ENCODE measurements around the gene PRR27.

Gene PRR27

GRCh38 chr4:70181864-70182263 is 27.8 kb downstream of the PRR27 start:
- no peak for TF ChIP-seq GABPA (IDR thresholded peaks at IDR 0.05; ENCODE audit: low read depth)
- no peak for TF ChIP-seq REST (IDR thresholded peaks at IDR 0.05; ENCODE audit: insufficient replicate concordance, low read depth)
- no peak for TF ChIP-seq POLR2AphosphoS5 (IDR thresholded peaks at IDR 0.05; ENCODE audit: low read depth)
- no peak for TF ChIP-seq CTCF (IDR thresholded peaks at IDR 0.05; ENCODE audit: insufficient read depth, low read length)
- TF ChIP-seq SPI1 (IDR thresholded peaks at IDR 0.05; ENCODE audit: borderline replicate concordance, low read depth), result no peak
- no peak overlapping the region for H3K4me3 ChIP-seq (replicated peaks; ENCODE audit: insufficient read depth, low read length)

GRCh38 chr4:70182517-70183167 is 28.6 kb downstream of the PRR27 start:
- TF ChIP-seq GABPA (IDR thresholded peaks at IDR 0.05; ENCODE audit: low read depth), result no peak
- TF ChIP-seq REST (IDR thresholded peaks at IDR 0.05; ENCODE audit: insufficient replicate concordance, low read depth), result no peak
- TF ChIP-seq SPI1 (IDR thresholded peaks at IDR 0.05; ENCODE audit: borderline replicate concordance, low read depth), result no peak
- Histone ChIP-seq H3K27me3 (ENCODE audit: insufficient read depth, poor library complexity, severe bottlenecking) (no peaks in the 10 kb centered on the region), H3K4me3 (replicated peaks; ENCODE audit: insufficient read depth, low read length) (no peak overlapping the region), H3K27ac (replicated peaks) (no peak overlapping the region)
- DNase-seq (ENCODE audit: low read depth in 1 of 2, low spot score in 1 of 2), result no peak

More at GRCh38 chr4:70181864-70182263, 27.8 kb downstream of the PRR27 start:
- no peak for DNase-seq (ENCODE audit: low read depth in 1 of 2, low spot score in 1 of 2)
- Histone ChIP-seq H3K27me3 (ENCODE audit: insufficient read depth, poor library complexity, severe bottlenecking) (no peaks in the 10 kb centered on the region), H3K27ac (replicated peaks) (no peak overlapping the region)

- DNase-seq (ENCODE audit: low read depth in 1 of 2, low spot score in 1 of 2), result peak in 1 of 2 experiments; percentile 15
Observed at GRCh38 chr4:70183168-70183939, 29.3 kb downstream of the PRR27 start.

More at GRCh38 chr4:70183168-70183939, 29.3 kb downstream of the PRR27 start:
- H3K4me3 ChIP-seq (replicated peaks; ENCODE audit: insufficient read depth, low read length), result no peak overlapping the region
- TF ChIP-seq SPI1 (IDR thresholded peaks at IDR 0.05; ENCODE audit: borderline replicate concordance, low read depth), result no peak
- TF ChIP-seq CTCF (IDR thresholded peaks at IDR 0.05; ENCODE audit: insufficient read depth, low read length), result peak; percentile 43
- no peak for TF ChIP-seq POLR2AphosphoS5 (IDR thresholded peaks at IDR 0.05; ENCODE audit: low read depth)
- TF ChIP-seq GABPA (IDR thresholded peaks at IDR 0.05; ENCODE audit: low read depth), result no peak
- no peak for TF ChIP-seq REST (IDR thresholded peaks at IDR 0.05; ENCODE audit: insufficient replicate concordance, low read depth)
- no peak overlapping the region for H3K27ac ChIP-seq (replicated peaks)
- H3K27me3 ChIP-seq (ENCODE audit: insufficient read depth, poor library complexity, severe bottlenecking), result no peaks in the 10 kb centered on the region
